GM18526 (cell line): Measurements from ENCODE around the gene NLRP4.

Experiments
- POLR2A ChIP-seq: IDR thresholded peaks from 3 replicates; pipeline ENCODE4 v1.6.1; 2011; ENCODE audit not compliant: insufficient read length; ENCODE audit errors: extremely low read depth

Gene NLRP4

DNA sequence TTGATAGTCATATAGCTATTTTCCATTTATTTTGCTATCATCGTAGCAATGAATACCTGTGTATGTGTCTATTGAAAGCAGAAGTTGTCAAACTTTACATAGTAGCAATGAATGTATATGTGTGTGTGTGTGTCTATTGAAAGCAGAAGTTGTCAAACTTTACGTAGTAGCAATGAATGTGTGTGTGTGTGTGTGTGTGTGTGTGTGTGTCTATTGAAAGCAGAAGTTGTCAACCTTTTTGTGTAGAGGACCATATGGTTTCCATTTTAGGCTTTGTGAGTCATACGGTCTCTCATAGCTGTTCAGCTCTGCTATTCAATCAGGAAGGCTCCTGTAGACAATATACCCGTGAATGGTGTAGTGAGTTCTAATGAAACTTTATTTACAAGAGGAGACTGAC, 20.8 kb downstream of the NLRP4 start:
- no peak for TF ChIP-seq POLR2A

- TF ChIP-seq POLR2A: no peak
Observed at GRCh38 chr19:55857974-55858373, 21.6 kb downstream of the NLRP4 start.

DNA sequence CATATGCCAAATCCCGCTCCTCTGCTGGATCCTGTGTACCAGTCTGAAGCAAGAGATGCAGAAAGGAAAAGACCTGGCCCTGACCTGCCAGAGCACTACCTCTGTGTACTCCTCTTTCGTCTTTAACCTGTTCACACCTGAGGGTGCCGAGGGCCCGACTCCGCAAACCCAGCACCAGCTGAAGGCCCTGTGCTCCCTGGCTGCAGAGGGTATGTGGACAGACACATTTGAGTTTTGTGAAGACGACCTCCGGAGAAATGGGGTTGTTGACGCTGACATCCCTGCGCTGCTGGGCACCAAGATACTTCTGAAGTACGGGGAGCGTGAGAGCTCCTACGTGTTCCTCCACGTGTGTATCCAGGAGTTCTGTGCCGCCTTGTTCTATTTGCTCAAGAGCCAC, 22.1 kb downstream of the NLRP4 start:
- TF ChIP-seq POLR2A: no peak

GRCh38 chr19:55858969-55859368, 22.6 kb downstream of the NLRP4 start:
- TF ChIP-seq POLR2A: no peak

- no peak for TF ChIP-seq POLR2A
Observed at GRCh38 chr19:55866521-55866920, 30.2 kb downstream of the NLRP4 start.

DNA sequence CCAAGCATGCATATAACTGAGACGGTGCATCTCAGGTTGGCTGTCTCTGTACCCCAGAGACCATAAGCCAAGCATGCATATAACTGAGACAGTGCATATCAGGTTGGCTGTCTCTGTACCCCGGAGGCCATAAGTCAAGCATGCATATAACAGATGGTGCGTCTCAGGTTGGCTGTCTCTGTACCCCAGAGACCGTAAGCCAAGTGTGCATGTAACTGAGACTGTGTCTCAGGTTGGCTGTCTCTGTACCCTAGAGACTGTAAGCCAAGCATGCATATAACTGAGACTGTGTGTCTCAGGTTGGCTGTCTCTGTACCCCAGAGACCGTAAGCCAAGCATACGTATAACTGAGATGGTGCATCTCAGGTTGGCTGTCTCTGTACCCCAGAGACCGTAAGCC, 30.8 kb downstream of the NLRP4 start:
- TF ChIP-seq POLR2A: no peak

GRCh38 chr19:55870736-55871135, 34.4 kb downstream of the NLRP4 start:
- TF ChIP-seq POLR2A: no peak

GRCh38 chr19:55877211-55877610, 40.9 kb downstream of the NLRP4 start:
- no peak for TF ChIP-seq POLR2A

GRCh38 chr19:55882626-55883025, 46.3 kb downstream of the NLRP4 start:
- TF ChIP-seq POLR2A: no peak

DNA sequence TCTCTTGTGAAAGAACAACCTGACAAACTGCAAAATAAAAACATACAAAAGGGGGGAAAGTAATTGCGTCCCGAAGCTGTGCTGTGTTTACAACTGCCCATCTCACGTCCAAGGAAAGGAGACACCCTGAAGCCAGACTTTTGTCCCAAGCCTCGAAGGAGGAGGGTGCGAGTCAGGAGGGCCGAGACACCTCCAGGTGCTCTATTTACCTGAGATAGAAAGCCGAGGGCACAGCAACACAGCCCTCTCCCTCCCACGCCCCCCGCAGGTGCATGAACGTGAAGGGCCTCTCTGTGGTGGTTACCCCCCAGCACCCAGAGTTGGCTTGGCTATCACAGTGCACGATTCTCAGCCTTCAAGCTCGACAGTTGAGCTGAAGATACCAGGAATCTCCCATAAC, 62.6 kb downstream of the NLRP4 start:
- no peak for TF ChIP-seq POLR2A

DNA sequence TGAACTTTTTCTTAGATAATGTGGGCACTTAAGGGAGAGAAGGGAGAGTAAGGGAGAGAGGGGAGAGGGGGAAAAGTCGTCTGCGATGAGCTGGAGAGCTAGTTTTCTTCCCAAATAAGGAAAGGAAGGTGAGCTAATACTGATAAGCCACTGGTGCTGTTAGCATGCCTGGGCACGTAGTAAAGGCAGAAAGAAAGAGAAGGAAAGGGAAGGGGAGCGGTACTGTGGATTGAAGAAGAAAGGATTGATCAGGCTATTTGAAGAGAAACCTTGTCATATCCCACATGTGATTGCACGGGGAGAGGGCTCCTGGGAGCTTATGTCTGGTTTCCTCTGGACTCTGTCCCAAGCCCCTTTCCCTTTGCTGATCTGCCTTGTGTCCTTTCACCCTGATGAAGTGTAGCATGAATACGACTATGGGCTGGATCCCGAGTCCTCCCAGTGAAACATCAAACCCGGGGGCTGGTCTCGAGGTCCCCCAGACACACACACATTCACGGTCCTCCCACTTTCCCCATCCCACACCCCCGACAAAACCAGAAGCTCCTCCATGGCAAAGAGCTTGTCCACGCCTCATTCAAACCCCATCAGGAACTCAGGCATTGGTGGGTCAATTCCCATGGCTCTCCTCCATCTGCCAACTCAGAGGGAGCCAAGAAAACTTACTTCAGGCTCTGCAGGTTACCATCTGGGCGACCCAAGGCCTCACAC, 65.2 kb downstream of the NLRP4 start:
- TF ChIP-seq POLR2A: no peak

- TF ChIP-seq POLR2A: no peak
Observed at GRCh38 chr19:55902080-55902751, 65.9 kb downstream of the NLRP4 start.

DNA sequence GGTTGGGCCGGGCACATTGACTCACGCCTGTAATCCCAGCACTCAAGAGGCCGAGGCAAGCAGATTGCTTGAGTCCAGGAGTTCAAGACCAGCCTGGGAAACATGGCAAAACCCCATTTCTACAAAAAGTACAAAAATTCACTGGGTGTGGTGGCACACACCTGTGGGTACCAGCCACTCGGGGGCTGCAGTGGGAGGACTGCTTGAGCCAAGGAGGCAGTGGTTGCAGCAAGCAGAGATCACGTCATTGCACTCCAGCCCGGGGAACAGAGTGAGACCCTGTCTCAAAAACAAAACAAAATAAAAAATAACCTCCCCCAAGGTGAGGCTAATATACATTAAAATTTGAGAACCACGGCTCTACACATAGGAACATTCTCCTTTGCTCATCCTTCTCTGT, 70.9 kb downstream of the NLRP4 start:
- TF ChIP-seq POLR2A: no peak

DNA sequence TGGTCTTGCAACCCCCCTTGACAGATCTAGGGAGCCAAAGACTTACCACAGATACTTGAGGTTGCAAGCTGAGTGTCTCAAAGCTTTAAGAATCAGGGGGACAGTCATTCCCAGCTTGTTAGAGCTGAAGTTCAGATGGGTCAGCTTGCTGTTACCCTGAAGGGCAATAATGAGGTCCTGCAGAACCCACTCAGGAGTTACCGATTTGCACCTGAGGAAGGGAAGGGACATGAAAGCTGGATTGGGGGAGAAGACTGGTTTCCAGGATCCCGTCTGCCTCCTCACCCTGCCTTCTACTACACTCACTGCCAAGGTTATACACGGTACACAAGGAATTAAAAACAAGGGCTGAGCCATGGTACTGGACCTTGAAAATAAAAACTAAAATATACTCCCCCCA, 71.4 kb downstream of the NLRP4 start:
- no peak for TF ChIP-seq POLR2A

DNA sequence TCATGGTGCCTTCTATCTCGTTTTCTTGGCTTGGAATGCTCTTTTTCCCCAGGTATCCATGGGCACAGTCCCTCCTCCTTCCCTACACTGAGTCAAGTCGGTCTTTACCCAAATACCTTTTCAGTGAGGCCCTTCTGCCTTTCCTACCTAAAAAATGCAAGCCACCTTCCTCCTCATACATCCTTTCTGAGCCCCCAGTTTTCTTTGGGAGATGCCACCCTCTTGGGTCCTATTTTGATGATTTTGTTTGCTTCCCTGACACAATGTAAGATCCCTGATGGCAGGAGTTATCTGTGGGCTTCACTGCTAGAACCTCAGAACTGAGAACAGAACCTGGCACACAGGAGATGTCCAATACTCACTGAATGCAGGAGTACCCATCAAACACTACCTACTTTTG, 73.5 kb downstream of the NLRP4 start:
- no peak for TF ChIP-seq POLR2A

DNA sequence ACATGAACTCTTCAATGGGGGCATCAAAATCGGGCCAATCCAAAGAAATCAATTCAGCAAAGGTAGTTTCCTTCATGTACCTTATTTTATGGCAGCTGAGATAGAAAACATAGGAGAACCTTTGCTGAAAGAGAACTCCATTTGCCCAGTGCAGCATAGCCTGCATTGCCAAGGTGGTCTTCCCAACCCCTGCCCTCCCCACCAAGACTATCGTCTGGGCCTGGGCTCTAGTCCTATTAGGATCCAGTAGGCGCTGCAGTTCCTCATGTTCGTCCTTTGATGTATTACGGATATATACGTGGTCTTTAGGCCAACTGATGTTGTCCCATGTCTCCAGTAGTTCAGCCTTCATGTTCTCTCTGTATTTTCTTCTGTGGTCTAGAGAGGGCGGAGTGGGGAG, 76.6 kb downstream of the NLRP4 start:
- TF ChIP-seq POLR2A: no peak
